HG02981 (cell line): ENCODE results near the gene ACOT13.
"Not testable (repeated sequence)": the region's sequence is repeated elsewhere in the genome, so short reads cannot be mapped to it uniquely, and the experiment has no call there.

Source experiments
- ATAC-seq: cut with Tn5 transposase; IDR thresholded peaks from one replicate; pipeline ENCODE4 v1.9.1; 2021; ENCODE audit warnings: mild to moderate bottlenecking, moderate library complexity; ENCODE audit not compliant: unreplicated experiment

ACOT13 gene

GRCh38 chr6:24666641-24667377, at the start of gene ACOT13, which contains the start of gene TDP2:
Gene ACOT13, plus strand, starts transcription at chr6:24667077. Its CDS starts 187 bp downstream, at chr6:24667264.
Gene TDP2, minus strand, starts transcription at chr6:24666899. Its CDS starts 37 bp downstream, at chr6:24666862.
- peak; percentile 94 for ATAC-seq

GRCh38 chr6:24619661-24620060, 47.2 kb upstream of the ACOT13 start:
- no peak for ATAC-seq

GRCh38 chr6:24620637-24621036, 46.2 kb upstream of the ACOT13 start:
- no peak for ATAC-seq

GRCh38 chr6:24621626-24622289, 45.1 kb upstream of the ACOT13 start:
- ATAC-seq, result no peak

GRCh38 chr6:24630856-24631505, 35.9 kb upstream of the ACOT13 start:
- no peak for ATAC-seq

- no peak for ATAC-seq
Measured at GRCh38 chr6:24631671-24632070, 35.2 kb upstream of the ACOT13 start.

- ATAC-seq, result no peak
Measured at GRCh38 chr6:24632573-24632972, 34.3 kb upstream of the ACOT13 start.

GRCh38 chr6:24636681-24637080, 30.2 kb upstream of the ACOT13 start:
- ATAC-seq, result no peak

GRCh38 chr6:24640166-24640565, 26.7 kb upstream of the ACOT13 start:
- ATAC-seq, result no peak

- ATAC-seq, result not testable (repeated sequence)
Measured at GRCh38 chr6:24640631-24641030, 26.2 kb upstream of the ACOT13 start.

- ATAC-seq, result no peak
Measured at GRCh38 chr6:24642061-24642460, 24.8 kb upstream of the ACOT13 start.

GRCh38 chr6:24643920-24644319, 23.0 kb upstream of the ACOT13 start:
- ATAC-seq, result no peak

- no peak for ATAC-seq
Measured at GRCh38 chr6:24644377-24644776, 22.5 kb upstream of the ACOT13 start.

GRCh38 chr6:24646771-24647170, 20.1 kb upstream of the ACOT13 start:
- ATAC-seq, result no peak

GRCh38 chr6:24648276-24648675, 18.6 kb upstream of the ACOT13 start:
- ATAC-seq, result no peak

- no peak for ATAC-seq
Measured at GRCh38 chr6:24649691-24650090, 17.2 kb upstream of the ACOT13 start.

GRCh38 chr6:24650365-24650764, 16.5 kb upstream of the ACOT13 start:
- no peak for ATAC-seq

GRCh38 chr6:24655215-24655614, 11.7 kb upstream of the ACOT13 start:
- no peak for ATAC-seq

GRCh38 chr6:24658573-24659560, 8.0 kb upstream of the ACOT13 start:
- no peak for ATAC-seq

- no peak for ATAC-seq
Measured at GRCh38 chr6:24659561-24659960, 7.3 kb upstream of the ACOT13 start.

- no peak for ATAC-seq
Measured at GRCh38 chr6:24660105-24660504, 6.8 kb upstream of the ACOT13 start.
